ENCODE data around the gene TXNL4A.
"Not testable (repeated sequence)": the region's sequence is repeated elsewhere in the genome, so short reads cannot be mapped to it uniquely, and the experiment has no call there.

The TXNL4A gene

GRCh38 chr18:79962835-79963657 lies 25.3 kb downstream of the TXNL4A start:
- peak; percentile 71 for DNase-seq

DNA sequence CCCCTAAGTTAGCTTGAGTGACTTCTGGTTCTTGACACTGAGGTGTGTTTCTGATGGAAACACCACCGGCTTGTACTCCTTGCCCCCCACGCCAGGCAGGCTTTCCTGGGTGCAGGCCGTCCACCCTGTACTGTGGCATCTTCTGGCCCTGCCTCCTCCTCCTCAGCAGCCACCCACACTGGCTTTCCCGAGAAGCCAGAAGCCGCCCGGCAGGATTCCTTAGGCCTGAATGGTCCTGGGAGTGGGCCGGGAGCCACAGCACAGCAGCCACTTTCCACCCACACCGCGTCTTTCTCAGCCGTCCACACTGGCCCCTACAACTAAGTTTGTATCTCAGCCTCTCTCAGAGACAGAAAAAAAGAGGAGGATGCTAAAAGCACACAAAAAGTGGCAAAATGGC lies 26.1 kb downstream of the TXNL4A start:
- no peak for DNase-seq

- DNase-seq = no peak
These were observed 26.7 kb downstream of the TXNL4A start for GRCh38 chr18:79961527-79962291.

DNA sequence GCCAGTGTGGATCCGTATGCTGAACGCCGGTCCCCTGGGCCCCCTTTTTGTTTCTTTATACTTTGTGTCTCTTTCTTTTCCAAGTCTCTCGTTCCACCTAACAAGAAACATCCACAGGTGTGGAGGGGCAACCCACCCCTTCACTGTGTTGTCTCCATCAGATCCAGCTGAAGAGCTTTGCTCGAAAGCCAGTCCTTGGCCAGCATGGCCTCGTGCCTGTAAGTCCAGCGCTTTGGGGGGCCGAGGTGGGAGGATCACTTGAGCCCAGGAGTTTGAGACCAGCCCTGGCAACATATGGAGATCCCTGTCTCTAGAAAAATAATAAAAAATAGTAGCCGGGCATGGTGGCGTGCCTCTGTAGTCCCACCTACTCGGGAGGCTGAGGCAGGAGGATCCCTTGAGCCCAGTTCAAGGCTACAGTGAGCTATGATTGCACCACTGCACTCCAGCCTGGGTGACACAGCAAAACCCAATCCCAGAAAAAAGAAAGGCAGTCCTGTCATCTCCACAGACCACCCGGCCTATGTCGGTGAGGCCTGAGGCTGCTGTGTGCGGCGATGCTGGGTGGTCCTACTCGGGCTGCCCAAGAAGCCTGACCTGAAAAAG lies 27.3 kb downstream of the TXNL4A start:
- no peak for DNase-seq

DNA sequence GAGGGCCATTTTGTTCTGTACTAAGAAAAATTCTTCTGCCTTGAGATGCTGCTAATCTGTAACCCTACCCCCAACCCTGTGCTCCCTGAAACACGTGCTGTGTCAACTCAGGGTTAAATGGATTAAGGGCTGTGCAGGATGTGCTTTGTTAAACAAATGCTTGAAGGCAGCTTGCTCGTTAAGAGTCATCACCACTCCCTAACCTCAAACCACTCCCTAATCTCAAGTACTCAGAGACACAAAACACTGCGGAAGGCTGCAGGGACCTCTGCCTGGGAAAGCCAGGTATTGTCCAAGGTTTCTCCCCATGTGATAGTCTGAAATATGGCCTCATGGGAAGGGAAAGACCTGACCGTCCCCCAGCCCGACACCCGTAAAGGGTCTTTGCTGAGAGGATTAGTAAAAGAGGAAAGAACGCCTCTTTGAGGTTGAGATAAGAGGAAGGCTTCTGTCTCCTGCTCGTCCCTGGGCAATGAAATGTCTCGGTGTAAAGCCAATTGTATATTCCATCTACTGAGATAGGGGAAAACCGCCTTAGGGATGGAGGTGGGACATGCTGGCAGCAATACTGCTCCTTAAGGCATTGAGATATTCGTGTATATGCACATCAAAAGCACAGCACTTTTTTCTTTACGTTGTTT lies 28.1 kb downstream of the TXNL4A start:
- not testable (repeated sequence) for DNase-seq

DNA sequence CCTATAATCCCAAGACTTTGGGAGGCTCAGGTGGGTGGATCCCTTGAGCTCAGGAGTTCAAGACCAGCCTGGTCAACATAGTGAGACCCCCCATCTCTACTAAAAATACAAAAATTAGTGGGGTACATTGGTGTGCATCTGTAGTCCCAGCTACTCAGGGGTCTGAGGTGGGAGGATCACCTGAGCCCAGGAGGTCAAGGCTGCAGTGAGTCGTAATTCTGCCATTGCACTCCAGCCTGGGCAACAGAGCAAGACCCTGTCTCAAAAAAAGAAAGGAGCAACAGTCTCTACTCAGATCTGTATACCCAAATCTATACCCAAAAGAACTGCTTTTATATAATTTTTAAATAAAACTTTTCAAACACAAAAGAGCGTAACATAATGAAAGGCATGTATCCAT lies 29.4 kb downstream of the TXNL4A start:
- DNase-seq = no peak

DNA sequence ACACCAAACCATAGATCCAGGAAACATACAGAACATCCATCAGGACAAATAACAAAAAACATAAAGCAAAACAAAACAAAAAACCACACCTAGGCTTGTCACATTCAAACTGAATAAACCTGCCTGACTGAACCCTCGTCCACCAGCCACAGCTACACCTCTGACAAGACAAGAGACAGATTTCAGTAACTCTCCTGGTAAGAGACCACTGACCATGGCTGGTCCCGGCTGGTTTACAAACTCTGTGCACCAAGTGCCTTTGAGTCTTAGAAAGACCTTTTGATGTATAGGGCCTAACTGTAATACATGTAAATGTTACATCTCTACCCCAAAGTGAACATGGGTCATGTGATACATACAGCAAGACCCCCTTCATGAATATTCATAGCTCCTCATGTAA lies 32.1 kb downstream of the TXNL4A start:
- no peak for DNase-seq

DNA sequence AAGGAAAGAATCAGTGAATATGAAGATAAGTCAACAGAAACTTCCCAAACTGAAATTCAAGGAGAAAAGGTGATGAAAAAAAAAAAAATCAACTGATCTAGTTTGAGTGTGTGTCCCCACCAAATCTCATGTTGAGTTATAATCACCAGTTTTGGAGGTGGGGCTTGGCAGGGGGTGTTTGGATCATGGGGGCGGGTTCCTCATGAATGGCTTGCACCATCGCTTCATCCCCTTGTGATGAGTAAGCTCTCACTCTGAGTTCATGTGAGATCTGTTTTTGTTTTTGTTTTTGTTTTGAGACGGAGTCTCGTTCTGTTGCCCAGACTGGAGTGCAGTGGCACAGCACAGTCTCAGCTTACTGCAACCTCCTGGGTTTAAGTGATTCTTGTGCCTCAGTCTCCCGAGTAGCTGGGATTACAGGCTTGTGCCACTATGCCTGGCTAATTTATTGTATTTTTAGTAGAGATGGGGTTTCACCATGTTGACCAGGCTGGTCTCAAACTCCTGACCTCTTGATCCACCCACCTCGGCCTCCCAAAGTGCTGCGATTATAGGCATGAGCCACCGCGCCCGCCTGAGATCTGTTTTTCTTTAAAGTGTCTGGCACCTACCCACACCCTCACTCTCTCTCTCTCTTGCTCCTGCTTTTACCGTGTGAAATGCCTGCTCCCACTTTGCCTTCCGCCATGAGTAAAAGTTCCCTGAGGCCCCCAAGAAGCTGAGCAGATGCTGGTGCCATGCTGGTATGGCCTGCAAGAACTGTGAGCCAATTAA lies 32.9 kb downstream of the TXNL4A start:
- DNase-seq = peak; percentile 29

DNA sequence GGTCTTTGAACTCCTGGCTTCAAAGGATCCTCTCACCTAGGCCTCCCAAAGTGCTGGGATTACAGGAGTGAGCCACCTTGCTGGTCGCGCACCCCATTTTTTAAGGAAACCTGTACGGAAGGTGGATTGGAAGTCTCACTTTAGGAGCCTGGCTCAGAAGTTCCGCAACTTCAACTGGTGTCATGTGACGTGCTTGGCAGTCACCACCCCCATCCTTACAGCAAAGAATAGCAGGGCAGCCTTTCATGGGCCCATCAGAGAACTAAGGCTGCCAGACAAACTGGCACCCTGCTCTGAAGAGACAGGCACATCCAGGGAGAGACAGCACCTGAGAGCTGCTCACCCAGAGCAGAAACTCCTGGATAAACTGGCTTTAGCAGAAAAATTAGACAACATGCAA lies 33.6 kb downstream of the TXNL4A start:
- no peak for DNase-seq

DNA sequence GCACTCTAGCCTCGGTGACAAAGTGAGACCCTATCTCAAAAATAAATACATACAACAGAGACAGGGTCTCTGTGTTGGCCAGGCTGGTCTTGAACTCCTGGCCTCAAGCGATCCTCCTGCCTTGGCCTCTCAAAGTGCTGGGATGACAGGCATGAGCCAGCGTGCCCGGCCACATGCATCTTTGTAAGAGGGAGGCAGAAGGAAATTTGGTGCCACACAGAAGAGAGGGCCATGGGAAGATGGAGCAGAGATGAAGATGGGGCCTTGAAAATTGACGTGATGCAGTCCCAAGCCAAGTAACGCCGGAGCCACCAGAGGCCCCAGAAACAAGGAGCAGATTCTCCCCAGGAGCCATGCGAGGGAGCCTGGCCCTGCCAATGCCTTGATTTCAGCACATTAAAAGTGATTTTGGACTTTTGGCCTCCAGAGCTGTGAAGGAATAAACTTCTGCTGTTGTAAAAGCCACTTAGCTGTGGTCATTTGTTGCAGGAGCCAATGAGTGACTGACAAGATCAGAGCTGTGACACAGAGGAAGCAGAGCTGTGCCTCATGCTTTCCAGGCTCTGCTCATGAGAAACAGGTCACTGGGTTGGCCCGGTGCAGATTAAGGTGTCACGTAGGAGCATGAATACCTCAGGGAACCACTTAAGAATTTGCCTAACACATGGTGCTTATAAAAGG lies 34.3 kb downstream of the TXNL4A start:
- peak; percentile 56 for DNase-seq

DNA sequence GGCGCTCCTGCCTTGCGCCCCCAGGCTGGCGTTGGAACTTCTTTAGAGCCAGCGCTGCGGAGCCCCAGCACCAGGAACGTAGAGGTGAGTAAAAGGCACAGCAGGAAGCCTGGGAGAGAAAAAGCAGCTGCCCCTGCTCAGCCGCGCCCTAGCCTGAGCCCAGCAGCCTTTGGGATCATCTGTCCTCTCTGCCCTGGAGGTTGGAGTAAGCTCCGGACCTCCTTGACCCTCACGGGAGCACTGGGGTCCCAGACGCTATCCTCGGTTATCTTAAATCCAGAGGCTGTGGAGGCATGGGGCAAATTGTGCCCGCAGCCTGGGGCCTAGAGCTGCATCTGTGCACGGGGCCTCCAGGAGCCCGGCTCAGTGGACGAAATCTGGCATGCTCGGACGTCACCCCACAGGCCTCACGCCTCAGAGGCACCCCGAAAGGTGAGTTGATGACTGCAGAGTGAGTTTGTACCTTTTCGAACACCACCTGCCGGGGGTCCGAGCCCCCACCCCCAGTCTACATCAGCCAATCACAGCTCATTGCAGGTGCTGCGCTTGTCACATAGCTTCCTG lies 35.3 kb downstream of the TXNL4A start:
- no peak for DNase-seq

- DNase-seq = no peak
These were observed 35.8 kb downstream of the TXNL4A start for GRCh38 chr18:79952456-79952995.

- peak; percentile 96 for DNase-seq
These were observed 36.6 kb downstream of the TXNL4A start, which contains the start of gene SLC66A2 for GRCh38 chr18:79951545-79952455. SLC66A2 (minus strand) TSS chr18:79951653; CDS start chr18:79950926, 727 bp downstream.

GRCh38 chr18:79950515-79951341 lies 37.6 kb downstream of the TXNL4A start:
- peak; percentile 35 for DNase-seq

GRCh38 chr18:79949697-79950487 lies 38.5 kb downstream of the TXNL4A start:
- DNase-seq = no peak

- DNase-seq = no peak
These were observed 39.5 kb downstream of the TXNL4A start for GRCh38 chr18:79948719-79949411.

DNA sequence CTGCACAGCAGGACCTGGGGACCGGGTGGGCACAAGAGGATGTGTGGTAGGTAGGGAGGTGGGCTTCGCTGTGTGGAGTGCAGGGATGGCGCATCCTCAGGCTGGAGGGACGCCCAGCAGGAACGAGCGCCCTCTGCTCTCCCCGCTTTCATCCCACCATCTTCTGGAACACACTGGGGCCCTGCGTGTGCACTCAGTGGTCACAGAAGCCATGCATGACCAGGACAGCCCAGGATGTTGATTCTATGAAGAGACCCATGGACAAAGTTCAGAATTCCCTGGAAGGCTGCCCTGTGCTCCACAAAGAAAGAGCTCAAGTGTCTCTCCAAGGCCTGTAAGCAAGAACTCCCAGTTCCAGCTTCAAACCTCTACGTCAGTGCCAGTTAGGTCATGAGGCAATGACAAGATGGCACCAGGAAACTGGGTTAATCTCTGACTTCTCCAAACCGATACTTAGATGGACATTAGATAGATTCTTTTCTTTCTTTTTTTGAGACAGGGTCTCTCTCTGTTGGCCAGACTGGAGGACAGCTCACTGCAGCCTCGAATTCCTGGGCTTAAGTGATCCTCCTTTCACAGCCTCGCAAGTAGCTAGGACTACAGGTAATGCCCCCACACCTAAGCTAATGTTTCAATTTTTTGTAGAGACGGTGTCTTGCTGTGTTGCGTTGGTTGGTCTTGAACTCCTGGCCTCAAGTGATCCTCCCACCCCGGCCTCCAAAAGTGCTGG lies 40.3 kb downstream of the TXNL4A start:
- DNase-seq = no peak

All from activated CD4-positive, alpha-beta T cell treated with anti-CD3 and anti-CD28 coated beads for 48 hours (primary cell).